T-helper 1 cell treated with Interleukin-12 subunit alpha and Interleukin-12 subunit beta and Interleukin-4 antibody, amounts not matched to agents 30 μg/mL and 1 μg/mL, for 36 hours (primary cell): ENCODE measurements around the gene CXCR6.
A peak's percentile ranks its signal among the peaks of the same experiment; 100 is the strongest.

Experiments
- H3K27ac Mint-ChIP-seq: one replicate; pipeline ENCODE4 v1.8.0; 2021; ENCODE audit warnings: mild to moderate bottlenecking, mixed read lengths
- H3K27me3 Mint-ChIP-seq: one replicate; pipeline ENCODE4 v1.8.0; 2021; ENCODE audit warnings: low read depth, mixed read lengths
- H3K36me3 Mint-ChIP-seq: one replicate; pipeline ENCODE4 v1.8.0; 2021; ENCODE audit warnings: low read depth, mixed read lengths
- H3K4me1 Mint-ChIP-seq: one replicate; pipeline ENCODE4 v1.8.0; 2021; ENCODE audit warnings: low read depth, mixed read lengths
- H3K4me3 Mint-ChIP-seq: one replicate; pipeline ENCODE4 v1.8.0; 2021; ENCODE audit warnings: mild to moderate bottlenecking, moderate library complexity, mixed read lengths
- H3K9me3 Mint-ChIP-seq: one replicate; pipeline ENCODE4 v1.8.0; 2021; ENCODE audit warnings: mixed read lengths

The CXCR6 gene

GRCh38 chr3:45914362-45915058, 28.8 kb upstream of the CXCR6 start:
- H3K4me1 Mint-ChIP-seq = peaks cover 23% of the 10 kb centered on the region
- H3K27me3 Mint-ChIP-seq = peaks cover 50% of the 10 kb centered on the region
- H3K36me3 Mint-ChIP-seq = peaks cover 20% of the 10 kb centered on the region
- H3K4me3 Mint-ChIP-seq = no peak overlapping the region
- no peaks in the 10 kb centered on the region for H3K9me3 Mint-ChIP-seq
- H3K27ac Mint-ChIP-seq = no peak overlapping the region

GRCh38 chr3:45915059-45915439, 28.2 kb upstream of the CXCR6 start:
- Mint-ChIP-seq H3K27ac (peak overlapping the region; percentile 76), H3K4me3 (peak overlapping the region; percentile 38), H3K36me3 (peaks cover 18% of the 10 kb centered on the region), H3K9me3 (no peaks in the 10 kb centered on the region), H3K4me1 (peaks cover 19% of the 10 kb centered on the region), H3K27me3 (peaks cover 44% of the 10 kb centered on the region)

GRCh38 chr3:45915518-45916231, 27.6 kb upstream of the CXCR6 start:
- Mint-ChIP-seq H3K27ac (peak overlapping the region; percentile 76), H3K9me3 (no peaks in the 10 kb centered on the region), H3K4me1 (peaks cover 15% of the 10 kb centered on the region), H3K4me3 (peak overlapping the region; percentile 38), H3K36me3 (peaks cover 19% of the 10 kb centered on the region), H3K27me3 (peaks cover 38% of the 10 kb centered on the region)

- Mint-ChIP-seq H3K36me3 (peaks cover 23% of the 10 kb centered on the region), H3K4me3 (no peak overlapping the region), H3K27ac (peak overlapping the region; percentile 8), H3K9me3 (no peaks in the 10 kb centered on the region), H3K27me3 (peaks cover 25% of the 10 kb centered on the region), H3K4me1 (peaks cover 21% of the 10 kb centered on the region)
These were observed 25.9 kb upstream of the CXCR6 start for GRCh38 chr3:45917146-45917898.

- Mint-ChIP-seq H3K36me3 (peaks cover 44% of the 10 kb centered on the region), H3K27ac (no peak overlapping the region), H3K4me1 (peaks cover 7% of the 10 kb centered on the region), H3K27me3 (no peaks in the 10 kb centered on the region), H3K4me3 (no peak overlapping the region), H3K9me3 (no peaks in the 10 kb centered on the region)
These were observed 21.9 kb upstream of the CXCR6 start for GRCh38 chr3:45921158-45922038.

GRCh38 chr3:45922039-45922326, 21.3 kb upstream of the CXCR6 start:
- H3K36me3 Mint-ChIP-seq = peaks cover 48% of the 10 kb centered on the region
- no peak overlapping the region for H3K4me3 Mint-ChIP-seq
- H3K9me3 Mint-ChIP-seq = no peaks in the 10 kb centered on the region
- H3K27ac Mint-ChIP-seq = no peak overlapping the region
- no peaks in the 10 kb centered on the region for H3K27me3 Mint-ChIP-seq
- peaks cover 6% of the 10 kb centered on the region for H3K4me1 Mint-ChIP-seq

- no peak overlapping the region for H3K27ac Mint-ChIP-seq
- H3K4me1 Mint-ChIP-seq = peaks cover 10% of the 10 kb centered on the region
- no peak overlapping the region for H3K4me3 Mint-ChIP-seq
- no peaks in the 10 kb centered on the region for H3K9me3 Mint-ChIP-seq
- H3K36me3 Mint-ChIP-seq = peaks cover 57% of the 10 kb centered on the region
- no peaks in the 10 kb centered on the region for H3K27me3 Mint-ChIP-seq
These were observed 20.2 kb upstream of the CXCR6 start for GRCh38 chr3:45922950-45923590.

- peaks cover 59% of the 10 kb centered on the region for H3K36me3 Mint-ChIP-seq
- no peak overlapping the region for H3K4me3 Mint-ChIP-seq
- no peak overlapping the region for H3K27ac Mint-ChIP-seq
- peaks cover 11% of the 10 kb centered on the region for H3K4me1 Mint-ChIP-seq
- H3K9me3 Mint-ChIP-seq = no peaks in the 10 kb centered on the region
- H3K27me3 Mint-ChIP-seq = no peaks in the 10 kb centered on the region
These were observed 19.5 kb upstream of the CXCR6 start for GRCh38 chr3:45923755-45924154.

DNA sequence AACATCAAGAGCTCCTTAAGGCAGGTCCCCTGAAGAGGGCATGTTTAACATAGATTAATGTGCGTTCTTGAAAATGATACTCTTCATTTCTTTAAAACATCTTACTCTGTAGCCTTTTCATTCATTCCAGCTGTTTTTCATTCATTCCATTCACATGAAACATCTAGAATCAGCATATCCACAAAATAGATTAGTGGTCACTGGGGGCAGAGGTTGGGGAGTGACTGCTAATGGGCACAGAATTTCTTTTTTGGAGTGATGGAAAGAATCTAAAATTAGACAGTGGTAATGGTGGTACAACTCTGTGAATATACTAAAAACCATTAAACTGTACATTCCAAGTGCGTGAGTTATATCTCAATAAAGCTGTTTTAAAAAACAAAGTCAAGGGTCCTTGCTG, 15.4 kb upstream of the CXCR6 start:
- peaks cover 70% of the 10 kb centered on the region for H3K36me3 Mint-ChIP-seq

GRCh38 chr3:45929042-45929679, 14.1 kb upstream of the CXCR6 start:
- Mint-ChIP-seq H3K4me3 (no peak overlapping the region), H3K9me3 (no peaks in the 10 kb centered on the region), H3K4me1 (peaks cover 10% of the 10 kb centered on the region), H3K27me3 (no peaks in the 10 kb centered on the region), H3K36me3 (peaks cover 73% of the 10 kb centered on the region), H3K27ac (peak overlapping the region; percentile 26)

More for the DNA sequence above, 15.4 kb upstream of the CXCR6 start:
- H3K27me3 Mint-ChIP-seq = no peaks in the 10 kb centered on the region
- no peak overlapping the region for H3K27ac Mint-ChIP-seq
- H3K4me3 Mint-ChIP-seq = no peak overlapping the region
- H3K9me3 Mint-ChIP-seq = no peaks in the 10 kb centered on the region
- H3K4me1 Mint-ChIP-seq = peaks cover 10% of the 10 kb centered on the region

GRCh38 chr3:45931496-45931895, 11.8 kb upstream of the CXCR6 start:
- peaks cover 10% of the 10 kb centered on the region for H3K4me1 Mint-ChIP-seq
- no peaks in the 10 kb centered on the region for H3K27me3 Mint-ChIP-seq
- no peaks in the 10 kb centered on the region for H3K9me3 Mint-ChIP-seq
- no peak overlapping the region for H3K4me3 Mint-ChIP-seq
- peaks cover 79% of the 10 kb centered on the region for H3K36me3 Mint-ChIP-seq
- H3K27ac Mint-ChIP-seq = no peak overlapping the region

GRCh38 chr3:45932112-45932511, 11.2 kb upstream of the CXCR6 start:
- Mint-ChIP-seq H3K4me1 (peaks cover 9% of the 10 kb centered on the region), H3K4me3 (no peak overlapping the region), H3K27me3 (no peaks in the 10 kb centered on the region), H3K36me3 (peaks cover 76% of the 10 kb centered on the region), H3K9me3 (no peaks in the 10 kb centered on the region), H3K27ac (no peak overlapping the region)

- Mint-ChIP-seq H3K4me3 (no peak overlapping the region), H3K36me3 (peaks cover 72% of the 10 kb centered on the region), H3K27ac (no peak overlapping the region), H3K27me3 (no peaks in the 10 kb centered on the region), H3K4me1 (peaks cover 7% of the 10 kb centered on the region), H3K9me3 (no peaks in the 10 kb centered on the region)
These were observed 9.7 kb upstream of the CXCR6 start for GRCh38 chr3:45933591-45933990.
